ENCODE measurements around the gene CRYBG2. TPM values are rescaled to one million over a fixed set of nuclear protein-coding genes. Genes with fewer than 3 reads are reported as not detected.

Gene CRYBG2
- total and polyA plus RNA-seq, 10 of the 15 experiments (the other 5 are each of a cell fraction or from before 2014, with no cell fraction given), result 0.03 to 1.2 (median 0.11) TPM; not detected in 4

DNA sequence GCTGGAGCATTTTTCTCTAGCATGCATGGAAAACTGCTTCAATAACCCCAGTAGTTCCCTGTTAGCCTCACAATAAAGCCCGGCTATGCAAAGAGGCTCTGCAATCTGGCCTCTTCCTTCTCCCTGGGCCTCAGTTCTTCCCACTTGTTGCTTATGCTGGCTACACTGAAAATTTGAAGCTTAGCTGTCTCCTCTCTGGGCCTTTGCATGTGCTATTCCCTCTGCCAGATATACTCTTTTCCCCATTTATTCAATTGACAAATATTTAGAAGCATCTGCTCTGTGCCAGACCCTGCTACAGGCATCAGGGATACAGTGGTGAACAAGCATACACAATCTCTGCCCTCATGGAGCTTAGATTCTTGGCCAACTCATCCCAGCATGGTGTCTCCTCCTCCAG is 15.3 kb downstream of the CRYBG2 start:
- Histone ChIP-seq H3K4me2 (ENCODE audit: control insufficient read depth, insufficient read depth) (no peak overlapping the region), H3K4me1 (ENCODE audit: control insufficient read depth, insufficient read depth, low read length) (peaks cover 6% of the 10 kb centered on the region; the same call in 1 of the 2 replicates), H3K36me3 (ENCODE audit: control insufficient read depth in 2 of 2, insufficient read depth in 2 of 2, low read length in 1 of 2) (no peaks in the 10 kb centered on the region), H3K9ac (ENCODE audit: control insufficient read depth, insufficient read depth, low read length) (no peak overlapping the region), H2AFZ (ENCODE audit: control insufficient read depth, low read depth, low read length) (no peak overlapping the region), H3K27me3 (replicated peaks in 1 of 2; ENCODE audit: control insufficient read depth in 2 of 2, insufficient read depth in 2 of 2, low read length in 1 of 2) (peaks cover 0 to 6% of the 10 kb centered on the region in 2 experiments; a peak in 1 of 4 replicates), H3K4me3 (no peak overlapping the region), H3K79me2 (ENCODE audit: control insufficient read depth, insufficient read depth, low read length) (no peaks in the 10 kb centered on the region), H3K9me3 (replicated peaks; ENCODE audit: control insufficient read depth, insufficient read depth, low read length) (no peaks in the 10 kb centered on the region), H4K20me1 (ENCODE audit: control insufficient read depth, insufficient read depth) (no peaks in the 10 kb centered on the region), H3K27ac (ENCODE audit: control insufficient read depth, insufficient read depth) (no peak overlapping the region)
- FAIRE-seq, result no peak
- ChIA-PET POLR2A (interaction anchor here (0.6 kb wide), 1 partner anchor 93 kb away, joined by 3 read pairs; no protein-coding TSS in a partner anchor), CTCF (interaction anchor here (1.9 to 2.5 kb wide), 2 partner anchors 54 to 78 kb away, joined by 5 to 9 read pairs; no protein-coding TSS in a partner anchor), RAD21 (ENCODE audit: unreplicated experiment) (no interaction called here), SMC1A (ENCODE audit: uncharacterized antibody, unreplicated experiment) (interaction anchor here (0.6 kb wide), 1 partner anchor 211 kb away, joined by 3 read pairs; no protein-coding TSS in a partner anchor)
- no TSS peak for BruUV-seq (replicated peaks)
- intact Hi-C loops (cut with micrococcal nuclease; ENCODE audit: unreplicated experiment) (no loop called here), in situ Hi-C loops (cut with MboI) (no loop called here)
- DNase-seq (ENCODE audit: low read depth, low spot score), result no peak
- WGBS (ENCODE audit: insufficient coverage, insufficient replicate concordance, low lambda C conversion rate, missing lambda C conversion rate), result 0% methylated on average over 1 of the region's 1 CpG
- ATAC-seq, result no peak
- TF ChIP-seq RFX5 (IDR thresholded peaks at IDR 0.05; ENCODE audit: low read depth, low read length) (no peak), EGR1 (IDR thresholded peaks at IDR 0.05; ENCODE audit: borderline replicate concordance in 1 of 2, low read depth in 2 of 2, low read length in 2 of 2) (no peak), MYB (IDR thresholded peaks at IDR 0.05; ENCODE audit: borderline replicate concordance, low read depth, low read length) (no peak), MEF2B (IDR thresholded peaks at IDR 0.05; ENCODE audit: partially characterized antibody, poor library complexity, severe bottlenecking) (no peak), NFXL1 (IDR thresholded peaks at IDR 0.05; ENCODE audit: borderline replicate concordance) (no peak), ASH2L (IDR thresholded peaks at IDR 0.05; ENCODE audit: borderline replicate concordance, low read depth) (no peak), CHD1 (IDR thresholded peaks at IDR 0.05; ENCODE audit: low read depth, low read length) (no peak), BRCA1 (IDR thresholded peaks at IDR 0.05; ENCODE audit: low read depth, low read length) (no peak), MYC (IDR thresholded peaks at IDR 0.05; ENCODE audit: insufficient read depth, insufficient read length, insufficient replicate concordance, low read length, severe bottlenecking) (no peak), YBX1 (IDR thresholded peaks at IDR 0.05) (no peak), LARP7 (IDR thresholded peaks at IDR 0.05) (no peak), PAX8 (IDR thresholded peaks at IDR 0.05) (no peak)
- TF ChIP-seq, protein P1, sequence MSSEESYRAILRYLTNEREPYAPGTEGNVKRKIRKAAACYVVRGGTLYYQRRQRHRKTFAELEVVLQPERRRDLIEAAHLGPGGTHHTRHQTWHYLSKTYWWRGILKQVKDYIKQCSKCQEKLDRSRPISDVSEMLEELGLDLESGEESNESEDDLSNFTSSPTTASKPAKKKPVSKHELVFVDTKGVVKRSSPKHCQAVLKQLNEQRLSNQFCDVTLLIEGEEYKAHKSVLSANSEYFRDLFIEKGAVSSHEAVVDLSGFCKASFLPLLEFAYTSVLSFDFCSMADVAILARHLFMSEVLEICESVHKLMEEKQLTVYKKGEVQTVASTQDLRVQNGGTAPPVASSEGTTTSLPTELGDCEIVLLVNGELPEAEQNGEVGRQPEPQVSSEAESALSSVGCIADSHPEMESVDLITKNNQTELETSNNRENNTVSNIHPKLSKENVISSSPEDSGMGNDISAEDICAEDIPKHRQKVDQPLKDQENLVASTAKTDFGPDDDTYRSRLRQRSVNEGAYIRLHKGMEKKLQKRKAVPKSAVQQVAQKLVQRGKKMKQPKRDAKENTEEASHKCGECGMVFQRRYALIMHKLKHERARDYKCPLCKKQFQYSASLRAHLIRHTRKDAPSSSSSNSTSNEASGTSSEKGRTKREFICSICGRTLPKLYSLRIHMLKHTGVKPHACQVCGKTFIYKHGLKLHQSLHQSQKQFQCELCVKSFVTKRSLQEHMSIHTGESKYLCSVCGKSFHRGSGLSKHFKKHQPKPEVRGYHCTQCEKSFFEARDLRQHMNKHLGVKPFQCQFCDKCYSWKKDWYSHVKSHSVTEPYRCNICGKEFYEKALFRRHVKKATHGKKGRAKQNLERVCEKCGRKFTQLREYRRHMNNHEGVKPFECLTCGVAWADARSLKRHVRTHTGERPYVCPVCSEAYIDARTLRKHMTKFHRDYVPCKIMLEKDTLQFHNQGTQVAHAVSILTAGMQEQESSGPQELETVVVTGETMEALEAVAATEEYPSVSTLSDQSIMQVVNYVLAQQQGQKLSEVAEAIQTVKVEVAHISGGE (CRISPR knock-in tag; IDR thresholded peaks at IDR 0.05), result no peak
- TF ChIP-seq, protein P2, sequence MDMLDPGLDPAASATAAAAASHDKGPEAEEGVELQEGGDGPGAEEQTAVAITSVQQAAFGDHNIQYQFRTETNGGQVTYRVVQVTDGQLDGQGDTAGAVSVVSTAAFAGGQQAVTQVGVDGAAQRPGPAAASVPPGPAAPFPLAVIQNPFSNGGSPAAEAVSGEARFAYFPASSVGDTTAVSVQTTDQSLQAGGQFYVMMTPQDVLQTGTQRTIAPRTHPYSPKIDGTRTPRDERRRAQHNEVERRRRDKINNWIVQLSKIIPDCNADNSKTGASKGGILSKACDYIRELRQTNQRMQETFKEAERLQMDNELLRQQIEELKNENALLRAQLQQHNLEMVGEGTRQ (IDR thresholded peaks at IDR 0.05; ENCODE audit: borderline replicate concordance, low read depth, low read length), result no peak
- TF ChIP-seq, protein P3, sequence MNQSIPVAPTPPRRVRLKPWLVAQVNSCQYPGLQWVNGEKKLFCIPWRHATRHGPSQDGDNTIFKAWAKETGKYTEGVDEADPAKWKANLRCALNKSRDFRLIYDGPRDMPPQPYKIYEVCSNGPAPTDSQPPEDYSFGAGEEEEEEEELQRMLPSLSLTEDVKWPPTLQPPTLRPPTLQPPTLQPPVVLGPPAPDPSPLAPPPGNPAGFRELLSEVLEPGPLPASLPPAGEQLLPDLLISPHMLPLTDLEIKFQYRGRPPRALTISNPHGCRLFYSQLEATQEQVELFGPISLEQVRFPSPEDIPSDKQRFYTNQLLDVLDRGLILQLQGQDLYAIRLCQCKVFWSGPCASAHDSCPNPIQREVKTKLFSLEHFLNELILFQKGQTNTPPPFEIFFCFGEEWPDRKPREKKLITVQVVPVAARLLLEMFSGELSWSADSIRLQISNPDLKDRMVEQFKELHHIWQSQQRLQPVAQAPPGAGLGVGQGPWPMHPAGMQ (IDR thresholded peaks at IDR 0.05; ENCODE audit: borderline replicate concordance), result no peak
- TF ChIP-seq, protein P4, sequence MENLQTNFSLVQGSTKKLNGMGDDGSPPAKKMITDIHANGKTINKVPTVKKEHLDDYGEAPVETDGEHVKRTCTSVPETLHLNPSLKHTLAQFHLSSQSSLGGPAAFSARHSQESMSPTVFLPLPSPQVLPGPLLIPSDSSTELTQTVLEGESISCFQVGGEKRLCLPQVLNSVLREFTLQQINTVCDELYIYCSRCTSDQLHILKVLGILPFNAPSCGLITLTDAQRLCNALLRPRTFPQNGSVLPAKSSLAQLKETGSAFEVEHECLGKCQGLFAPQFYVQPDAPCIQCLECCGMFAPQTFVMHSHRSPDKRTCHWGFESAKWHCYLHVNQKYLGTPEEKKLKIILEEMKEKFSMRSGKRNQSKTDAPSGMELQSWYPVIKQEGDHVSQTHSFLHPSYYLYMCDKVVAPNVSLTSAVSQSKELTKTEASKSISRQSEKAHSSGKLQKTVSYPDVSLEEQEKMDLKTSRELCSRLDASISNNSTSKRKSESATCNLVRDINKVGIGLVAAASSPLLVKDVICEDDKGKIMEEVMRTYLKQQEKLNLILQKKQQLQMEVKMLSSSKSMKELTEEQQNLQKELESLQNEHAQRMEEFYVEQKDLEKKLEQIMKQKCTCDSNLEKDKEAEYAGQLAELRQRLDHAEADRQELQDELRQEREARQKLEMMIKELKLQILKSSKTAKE (IDR thresholded peaks at IDR 0.05; ENCODE audit: low read depth, poor library complexity, severe bottlenecking), result no peak

Data from GM12878 (cell line).